Measurements from ENCODE around the gene IGFBP2.

IGFBP2 gene

DNA sequence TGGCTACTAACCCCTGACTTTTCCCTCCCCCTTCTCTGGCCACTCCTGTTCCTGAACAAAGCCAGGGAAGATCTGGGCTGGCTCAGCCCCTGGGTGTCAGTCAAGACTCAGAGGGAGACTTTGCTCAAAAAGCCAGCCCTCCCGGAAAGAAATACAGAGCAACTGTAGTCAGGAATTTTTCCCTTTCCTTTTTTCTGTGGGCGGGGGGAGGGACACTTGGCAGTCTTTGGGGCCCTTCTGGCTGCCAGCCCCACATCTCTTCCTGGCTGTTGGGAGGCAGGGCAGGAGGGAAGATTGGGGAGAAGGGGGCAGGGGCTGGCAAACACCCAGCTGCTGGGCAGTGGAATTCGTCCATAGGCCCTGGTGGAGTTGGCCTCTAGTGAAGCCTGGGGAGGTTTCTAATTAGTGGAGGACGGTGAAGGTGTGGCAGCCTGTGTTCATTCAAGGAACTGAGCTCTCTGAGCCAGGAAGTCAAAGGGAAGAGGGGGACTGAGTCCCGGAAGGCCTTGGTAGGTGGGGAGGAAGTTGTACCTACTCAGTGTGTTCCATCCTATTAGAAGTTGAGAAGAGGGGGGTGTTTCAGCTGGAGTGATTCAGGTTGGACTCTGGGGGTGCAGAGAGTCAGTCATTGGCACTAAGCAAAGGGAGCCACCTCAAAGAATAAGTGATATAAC lies 10.9 kb downstream of the IGFBP2 start:
- no peak for DNase-seq (ENCODE audit: low read depth)
- TF ChIP-seq, protein P1, sequence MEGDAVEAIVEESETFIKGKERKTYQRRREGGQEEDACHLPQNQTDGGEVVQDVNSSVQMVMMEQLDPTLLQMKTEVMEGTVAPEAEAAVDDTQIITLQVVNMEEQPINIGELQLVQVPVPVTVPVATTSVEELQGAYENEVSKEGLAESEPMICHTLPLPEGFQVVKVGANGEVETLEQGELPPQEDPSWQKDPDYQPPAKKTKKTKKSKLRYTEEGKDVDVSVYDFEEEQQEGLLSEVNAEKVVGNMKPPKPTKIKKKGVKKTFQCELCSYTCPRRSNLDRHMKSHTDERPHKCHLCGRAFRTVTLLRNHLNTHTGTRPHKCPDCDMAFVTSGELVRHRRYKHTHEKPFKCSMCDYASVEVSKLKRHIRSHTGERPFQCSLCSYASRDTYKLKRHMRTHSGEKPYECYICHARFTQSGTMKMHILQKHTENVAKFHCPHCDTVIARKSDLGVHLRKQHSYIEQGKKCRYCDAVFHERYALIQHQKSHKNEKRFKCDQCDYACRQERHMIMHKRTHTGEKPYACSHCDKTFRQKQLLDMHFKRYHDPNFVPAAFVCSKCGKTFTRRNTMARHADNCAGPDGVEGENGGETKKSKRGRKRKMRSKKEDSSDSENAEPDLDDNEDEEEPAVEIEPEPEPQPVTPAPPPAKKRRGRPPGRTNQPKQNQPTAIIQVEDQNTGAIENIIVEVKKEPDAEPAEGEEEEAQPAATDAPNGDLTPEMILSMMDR (IDR thresholded peaks at IDR 0.05; ENCODE audit: insufficient read depth, low read depth, low read length, missing control alignments) = no peak
- no peak overlapping the region for H3K4me3 ChIP-seq (ENCODE audit: low read depth, low read length)

DNA sequence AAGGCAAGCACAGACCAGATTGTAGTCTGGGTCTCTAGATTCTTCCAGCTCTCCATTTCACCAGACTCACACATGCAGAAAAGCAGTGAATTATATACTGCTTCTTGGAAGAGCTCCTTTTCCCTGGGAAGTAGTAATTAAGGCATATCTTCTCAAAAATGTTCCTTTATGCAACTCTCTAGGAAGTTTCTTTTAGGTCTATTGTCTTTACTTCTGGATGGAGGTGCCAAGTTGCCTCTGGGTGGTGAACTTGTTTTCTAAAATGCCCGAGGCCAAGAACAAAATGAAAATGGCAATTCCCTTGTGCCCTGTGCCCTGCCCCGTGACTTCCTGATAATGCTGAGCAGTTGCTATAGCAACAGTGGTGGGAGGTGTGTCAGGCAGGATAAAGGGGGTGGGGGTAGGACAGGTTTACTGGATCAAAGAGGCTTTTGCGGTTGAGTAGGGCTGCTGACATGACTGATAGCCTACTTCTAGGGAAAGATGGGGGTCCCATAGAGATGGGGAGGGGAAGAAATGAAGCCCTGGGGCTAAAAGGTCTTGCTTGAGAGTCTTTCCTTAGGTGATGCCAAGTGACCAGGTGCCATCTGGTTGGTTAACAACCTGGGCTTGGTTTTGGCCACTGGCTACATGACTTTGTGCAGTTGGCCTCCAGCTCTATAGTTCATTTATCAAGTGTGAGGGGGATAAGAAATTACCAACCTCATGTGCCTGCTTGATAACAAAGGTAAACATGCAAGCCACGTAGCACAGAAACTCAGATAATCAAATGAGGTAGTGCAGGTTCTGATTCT lies 11.8 kb downstream of the IGFBP2 start:
- TF ChIP-seq, protein P1 (IDR thresholded peaks at IDR 0.05; ENCODE audit: insufficient read depth, low read depth, low read length, missing control alignments) = no peak
- DNase-seq (ENCODE audit: low read depth) = no peak
- H3K4me3 ChIP-seq (ENCODE audit: low read depth, low read length) = no peak overlapping the region

GRCh38 chr2:216645636-216645950 lies 12.4 kb downstream of the IGFBP2 start:
- H3K4me3 ChIP-seq (ENCODE audit: low read depth, low read length) = no peak overlapping the region
- DNase-seq (ENCODE audit: low read depth) = no peak
- TF ChIP-seq, protein P1 (IDR thresholded peaks at IDR 0.05; ENCODE audit: insufficient read depth, low read depth, low read length, missing control alignments) = no peak

- TF ChIP-seq, protein P1 (IDR thresholded peaks at IDR 0.05; ENCODE audit: insufficient read depth, low read depth, low read length, missing control alignments) = no peak
- H3K4me3 ChIP-seq (ENCODE audit: low read depth, low read length) = no peak overlapping the region
- no peak for DNase-seq (ENCODE audit: low read depth)
These were observed 12.9 kb downstream of the IGFBP2 start for GRCh38 chr2:216646116-216646515.

DNA sequence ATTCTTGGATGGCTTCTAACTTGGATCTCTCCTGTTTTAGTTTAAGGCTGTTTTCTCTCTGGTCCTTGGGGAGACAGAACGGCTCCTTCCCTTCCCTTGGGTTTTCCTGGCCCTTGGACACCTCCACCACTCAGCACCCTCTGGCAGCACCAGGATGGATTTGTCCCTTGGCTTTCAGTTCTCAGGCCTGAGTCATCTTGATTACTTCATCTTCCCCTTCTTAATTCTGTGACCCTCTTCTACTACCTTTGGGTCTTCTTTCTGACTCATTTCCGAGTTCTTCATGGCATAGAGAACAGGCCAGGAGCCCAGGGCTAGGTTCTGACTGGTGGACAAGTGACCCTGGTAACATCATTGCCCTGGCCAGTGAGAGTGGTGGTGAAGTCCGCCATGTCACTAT lies 14.9 kb downstream of the IGFBP2 start:
- H3K4me3 ChIP-seq (ENCODE audit: low read depth, low read length) = no peak overlapping the region
- TF ChIP-seq, protein P1 (IDR thresholded peaks at IDR 0.05; ENCODE audit: insufficient read depth, low read depth, low read length, missing control alignments) = no peak
- no peak for DNase-seq (ENCODE audit: low read depth)

DNA sequence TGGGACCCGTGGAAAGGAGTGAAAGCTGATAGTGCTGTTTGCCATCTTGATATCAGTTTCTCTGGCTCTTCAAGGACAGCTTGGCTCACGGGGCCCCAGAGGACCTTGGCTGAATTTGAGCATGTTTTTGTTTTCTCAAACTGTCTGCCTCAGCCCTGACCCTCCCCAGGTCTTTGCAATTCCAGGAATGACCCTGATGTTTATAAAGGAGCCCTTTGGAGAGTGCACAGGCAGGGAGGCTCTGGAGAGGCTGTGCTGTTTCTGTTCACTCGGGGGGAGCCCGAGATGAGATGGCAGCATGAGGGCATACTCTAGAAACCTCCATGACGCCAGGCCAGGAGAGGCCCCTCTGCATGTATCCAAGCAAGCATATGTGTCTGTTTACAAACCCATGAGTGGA lies 16.4 kb downstream of the IGFBP2 start:
- TF ChIP-seq, protein P1 (IDR thresholded peaks at IDR 0.05; ENCODE audit: insufficient read depth, low read depth, low read length, missing control alignments) = no peak
- no peak for DNase-seq (ENCODE audit: low read depth)
- H3K4me3 ChIP-seq (ENCODE audit: low read depth, low read length) = no peak overlapping the region
